GM23248 (cell line): ENCODE data around the gene NNT. TPM values are rescaled to one million over a fixed set of nuclear protein-coding genes. Genes with fewer than 3 reads are reported as not detected.
"Not testable (repeated sequence)": the region's sequence is repeated elsewhere in the genome, so short reads cannot be mapped to it uniquely, and the experiment has no call there.

Experiments used
- DNase-seq: peaks from one replicate; pipeline ENCODE4 v3.0.0-alpha.2; 2015
- H2AFZ ChIP-seq: fragments of 200-600 bp; sonication (generic); 2 replicates; pipeline ENCODE4 v1.6.1; 2016; ENCODE audit warnings: antibody characterized with exemption
- H3F3A ChIP-seq: fragments of 200-600 bp; sonication (generic); 2 replicates; pipeline ENCODE4 v1.6.1; 2016; ENCODE audit warnings: mild to moderate bottlenecking, antibody characterized with exemption, mixed run types; ENCODE audit not compliant: insufficient read depth
- H3K27ac ChIP-seq: fragments of 200-600 bp; sonication (generic); 2 replicates; pipeline ENCODE4 v1.5.1; 2016; ENCODE audit warnings: mild to moderate bottlenecking
- H3K27me3 ChIP-seq: fragments of 200-600 bp; sonication (generic); replicated peaks from 2 replicates; pipeline ENCODE4 v1.6.1; 2016; ENCODE audit warnings: mild to moderate bottlenecking; ENCODE audit not compliant: insufficient read depth
- H3K36me3 ChIP-seq: fragments of 200-600 bp; sonication (generic); 2 replicates; pipeline ENCODE4 v1.6.1; 2016; ENCODE audit warnings: low read depth, mild to moderate bottlenecking
- H3K4me1 ChIP-seq: fragments of 200-600 bp; sonication (generic); 2 replicates; pipeline ENCODE4 v1.6.1; 2016; ENCODE audit warnings: mild to moderate bottlenecking; ENCODE audit not compliant: insufficient read depth
- H3K4me2 ChIP-seq: fragments of 200-600 bp; sonication (generic); one replicate; pipeline ENCODE4 v1.6.1; 2016; ENCODE audit warnings: mild to moderate bottlenecking; ENCODE audit not compliant: unreplicated experiment
- H3K4me3 ChIP-seq: fragments of 200-600 bp; sonication (generic); 2 replicates; pipeline ENCODE4 v1.5.1; 2016; ENCODE audit warnings: mild to moderate bottlenecking
- H3K79me2 ChIP-seq: fragments of 200-600 bp; sonication (generic); 2 replicates; pipeline ENCODE4 v1.6.1; 2016; ENCODE audit warnings: mild to moderate bottlenecking; ENCODE audit not compliant: insufficient read depth
- H3K9ac ChIP-seq: fragments of 200-600 bp; sonication (generic); 2 replicates; pipeline ENCODE4 v1.6.1; 2016; ENCODE audit warnings: mild to moderate bottlenecking
- H3K9me2 ChIP-seq: fragments of 200-600 bp; sonication (generic); 2 replicates; pipeline ENCODE4 v1.6.1; 2016; ENCODE audit warnings: mixed run types, mild to moderate bottlenecking, moderate library complexity; ENCODE audit not compliant: insufficient read depth
- H3K9me3 ChIP-seq: fragments of 200-600 bp; sonication (generic); one replicate; pipeline ENCODE4 v1.6.1; 2017; ENCODE audit warnings: low read depth
- H4K20me1 ChIP-seq: fragments of 200-600 bp; sonication (generic); 2 replicates; pipeline ENCODE4 v1.6.0; 2016; ENCODE audit not compliant: insufficient read depth
- EZH2 ChIP-seq: fragments of 200-600 bp; sonication (generic); IDR thresholded peaks from 2 replicates; pipeline ENCODE4 v1.6.1; 2018; ENCODE audit warnings: antibody characterized with exemption, mild to moderate bottlenecking; ENCODE audit not compliant: insufficient read depth, poor library complexity, severe bottlenecking
- EZH2phosphoT487 ChIP-seq: fragments of 200-600 bp; sonication (generic); IDR thresholded peaks from 2 replicates; pipeline ENCODE4 v1.6.1; 2018; ENCODE audit warnings: antibody characterized with exemption, moderate library complexity, mild to moderate bottlenecking, low read depth; ENCODE audit not compliant: insufficient read depth
- WGBS, 2 experiments: methylation state at CpG; one replicate each; pipeline ENCODE4 v1.1.6; 2015 to 2017; ENCODE audit warnings: low lambda C conversion rate in 2 of 2, low coverage in 1 of 2; ENCODE audit errors: missing lambda C conversion rate in 2 of 2; 5-methylcytosine and 5-hydroxymethylcytosine counted together
- in situ Hi-C: fragments of 300-500 bp; cut with MboI; formaldehyde crosslinking; loops from 2 replicates; pipeline ENCODE4 v1.15.0; 2020
- polyA plus RNA-seq: library from polyadenylated mRNA; unstranded; fragments of >200 nt; fragmentation: Nextera tagmentation; extraction: Ambion mirVana; gene quantifications from 2 replicates; pipeline ENCODE4 v1.2.1, GENCODE V29; 2016
- total RNA-seq: library from RNA; depleted of rRNA; stranded (reverse); fragments of >200 nt; shearing (Covaris generic); gene quantifications from 2 replicates; pipeline ENCODE4 v1.2.3, GENCODE V29; 2014

Gene NNT
- total and polyA plus RNA-seq, 2 experiments from 2014 or later = 33.9 to 47.2 TPM

GRCh38 chr5:43687275-43687674 lies 84.3 kb downstream of the NNT start:
- H4K20me1 ChIP-seq = no peaks in the 10 kb centered on the region
- WGBS, 2 experiments = 79 to 81% methylated on average over 3 of the region's 3 CpGs

GRCh38 chr5:43691275-43691674 lies 88.3 kb downstream of the NNT start:
- Histone ChIP-seq H3K4me1 (no peaks in the 10 kb centered on the region), H3K27ac (no peak overlapping the region), H3K4me3 (no peak overlapping the region), H3K27me3 (no peaks in the 10 kb centered on the region), H3K9me3 (no peaks in the 10 kb centered on the region), H2AFZ (no peak overlapping the region), H3K9ac (no peak overlapping the region), H3K4me2 (no peak overlapping the region), H3K36me3 (0 out of 2 replicates have a peak, but pooled peaks cover 5% of the 10 kb centered on the region), H3F3A (no peaks in the 10 kb centered on the region), H3K79me2 (no peaks in the 10 kb centered on the region), H4K20me1 (no peaks in the 10 kb centered on the region), H3K9me2 (no peaks in the 10 kb centered on the region)
- 99 to 100% methylated on average over 4 of the region's 4 CpGs for WGBS, 2 experiments
- TF ChIP-seq EZH2 (no peak), EZH2phosphoT487 (no peak)
- no peak for DNase-seq
- in situ Hi-C loops = no loop called here

More at GRCh38 chr5:43687275-43687674, 84.3 kb downstream of the NNT start:
- DNase-seq = no peak
- Histone ChIP-seq H3K4me2 (no peak overlapping the region), H3F3A (no peaks in the 10 kb centered on the region), H3K9ac (no peak overlapping the region), H3K9me3 (no peaks in the 10 kb centered on the region), H2AFZ (no peak overlapping the region), H3K4me1 (peaks cover 7% of the 10 kb centered on the region; the same call in 1 of the 2 replicates), H3K79me2 (no peaks in the 10 kb centered on the region), H3K9me2 (no peaks in the 10 kb centered on the region), H3K36me3 (0 out of 2 replicates have a peak, but pooled peaks cover 5% of the 10 kb centered on the region), H3K27ac (no peak overlapping the region), H3K27me3 (no peaks in the 10 kb centered on the region), H3K4me3 (no peak overlapping the region)
- no peak for TF ChIP-seq EZH2phosphoT487
- no peak for TF ChIP-seq EZH2
- in situ Hi-C loops = no loop called here

- no peaks in the 10 kb centered on the region for H3K27me3 ChIP-seq
- H3K27ac ChIP-seq = no peak overlapping the region
- in situ Hi-C loops = no loop called here
- H3K4me3 ChIP-seq = no peak overlapping the region
- H3K9me3 ChIP-seq = no peaks in the 10 kb centered on the region
- 95 to 97% methylated on average over 1 of the region's 1 CpG for WGBS, 2 experiments
- no peak for TF ChIP-seq EZH2phosphoT487
- no peak for TF ChIP-seq EZH2
- H2AFZ ChIP-seq = no peak overlapping the region
- H3K79me2 ChIP-seq = no peaks in the 10 kb centered on the region
- H3K4me2 ChIP-seq = no peak overlapping the region
- no peak overlapping the region for H3K9ac ChIP-seq
- no peak for DNase-seq
- H3F3A ChIP-seq = no peaks in the 10 kb centered on the region
- H3K36me3 ChIP-seq = 0 out of 2 replicates have a peak, but pooled peaks cover 4% of the 10 kb centered on the region
- no peaks in the 10 kb centered on the region for H3K9me2 ChIP-seq
- no peaks in the 10 kb centered on the region for H3K4me1 ChIP-seq
- no peaks in the 10 kb centered on the region for H4K20me1 ChIP-seq
Measured at GRCh38 chr5:43691893-43692292, 88.9 kb downstream of the NNT start.

GRCh38 chr5:43693411-43693810 lies 90.4 kb downstream of the NNT start:
- H3K4me1 ChIP-seq = no peaks in the 10 kb centered on the region
- H2AFZ ChIP-seq = no peak overlapping the region
- DNase-seq = no peak
- H4K20me1 ChIP-seq = no peaks in the 10 kb centered on the region
- H3K4me2 ChIP-seq = no peak overlapping the region
- H3F3A ChIP-seq = no peaks in the 10 kb centered on the region
- H3K27me3 ChIP-seq = no peaks in the 10 kb centered on the region
- TF ChIP-seq EZH2phosphoT487 (no peak), EZH2 (no peak)
- no peak overlapping the region for H3K9ac ChIP-seq
- no peaks in the 10 kb centered on the region for H3K36me3 ChIP-seq
- H3K9me3 ChIP-seq = no peaks in the 10 kb centered on the region
- in situ Hi-C loops = no loop called here
- H3K4me3 ChIP-seq = no peak overlapping the region
- H3K79me2 ChIP-seq = no peaks in the 10 kb centered on the region
- H3K9me2 ChIP-seq = no peaks in the 10 kb centered on the region
- no peak overlapping the region for H3K27ac ChIP-seq

GRCh38 chr5:43694027-43694426 lies 91.0 kb downstream of the NNT start:
- Histone ChIP-seq H3K9me2 (no peaks in the 10 kb centered on the region), H3K27ac (no peak overlapping the region), H3F3A (no peaks in the 10 kb centered on the region), H3K9me3 (no peaks in the 10 kb centered on the region), H3K4me3 (no peak overlapping the region), H3K4me1 (no peaks in the 10 kb centered on the region), H3K9ac (no peak overlapping the region), H2AFZ (no peak overlapping the region), H3K36me3 (no peaks in the 10 kb centered on the region), H3K27me3 (no peaks in the 10 kb centered on the region), H3K79me2 (no peaks in the 10 kb centered on the region), H3K4me2 (no peak overlapping the region), H4K20me1 (no peaks in the 10 kb centered on the region)
- in situ Hi-C loops = no loop called here
- WGBS, 2 experiments = 85 to 90% methylated on average over 1 of the region's 1 CpG
- no peak for DNase-seq
- TF ChIP-seq EZH2phosphoT487 (no peak), EZH2 (no peak)

GRCh38 chr5:43696444-43696843 lies 93.5 kb downstream of the NNT start:
- H3K4me1 ChIP-seq, DNase-seq, H4K20me1 ChIP-seq, H3K27ac ChIP-seq, H3K4me2 ChIP-seq, H3K79me2 ChIP-seq, H3F3A ChIP-seq, H3K9ac ChIP-seq, H3K9me2 ChIP-seq, H3K4me3 ChIP-seq, H3K36me3 ChIP-seq, H3K27me3 ChIP-seq, H3K9me3 ChIP-seq, H2AFZ ChIP-seq, in situ Hi-C loops: not testable (repeated sequence)
- 73 to 86% methylated on average over 2 of the region's 2 CpGs for WGBS, 2 experiments
